ENCODE measurements around the gene DPM2. TPM values are rescaled to one million over a fixed set of nuclear protein-coding genes. Genes with fewer than 3 reads are reported as not detected.

Gene DPM2
- polyA plus RNA-seq, 2 of the 4 experiments (the other 2 are of a cell fraction): 41.9 to 45.9 TPM

DNA sequence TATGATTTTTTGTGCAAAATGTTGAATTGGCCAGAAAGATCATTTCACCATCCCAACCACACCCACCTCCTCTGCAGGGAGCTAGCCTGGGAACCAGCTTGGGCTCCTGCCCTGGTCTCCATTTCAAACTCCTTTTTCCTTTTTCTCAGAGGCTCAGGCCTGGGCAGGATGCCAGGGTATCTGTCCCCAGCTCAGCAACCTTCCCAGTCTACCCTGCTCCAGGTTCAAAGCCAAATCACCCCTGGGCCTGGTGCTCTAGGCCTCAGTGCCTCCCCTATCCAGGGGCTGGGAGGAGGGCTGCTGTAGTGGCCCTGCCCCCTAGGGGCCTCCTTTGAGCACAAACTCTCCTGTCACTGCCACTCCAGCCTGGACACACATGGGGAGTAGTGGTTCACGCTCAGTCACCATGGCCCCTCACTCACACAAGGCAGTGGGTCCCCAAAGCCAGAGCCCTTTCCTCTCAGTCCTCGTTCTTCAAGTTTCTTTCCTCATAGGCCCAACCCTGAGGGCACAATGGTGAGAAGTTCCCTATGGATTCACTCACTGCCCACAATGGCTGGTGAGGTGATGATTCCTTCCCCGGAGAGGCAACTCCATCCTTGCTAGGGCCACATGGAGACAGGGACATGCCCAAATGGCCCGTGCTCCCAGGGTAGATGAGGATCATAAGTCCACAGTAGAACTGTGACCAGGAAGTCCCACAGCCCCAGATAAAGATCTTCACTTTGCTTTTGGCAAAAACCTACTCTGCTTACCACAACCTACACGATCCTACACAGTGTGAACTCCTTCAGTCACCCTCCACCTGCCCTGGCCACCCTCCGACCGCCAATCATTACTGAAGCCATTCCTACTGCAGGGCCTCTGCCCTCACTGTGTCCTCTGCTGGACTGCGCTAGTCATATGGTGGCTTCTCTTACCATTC is 19.2 kb downstream of the DPM2 start:
- DNase-seq (ENCODE audit: low read depth in 1 of 2, low spot score in 1 of 2) (peak in 1 of 2 experiments; percentile 48), ATAC-seq (peak; percentile 4 to 19; a peak in 5 of 6 replicates), FAIRE-seq (no peak)
- ChIA-PET POLR2A (interaction anchor here (1.3 kb wide), 1 partner anchor 36 kb away, joined by 6 read pairs; no protein-coding TSS in a partner anchor), CTCF (interaction anchor here (0.8 to 7.0 kb wide), 11 partner anchors 9 to 415 kb away, joined by 3 to 83 read pairs (median 21); partner anchors contain the start of genes CDK9, PIP5KL1 and TOR2A)
- peaks cover 70% of the 10 kb centered on the region for H3K4me1 ChIP-seq
- TF ChIP-seq, protein P1, sequence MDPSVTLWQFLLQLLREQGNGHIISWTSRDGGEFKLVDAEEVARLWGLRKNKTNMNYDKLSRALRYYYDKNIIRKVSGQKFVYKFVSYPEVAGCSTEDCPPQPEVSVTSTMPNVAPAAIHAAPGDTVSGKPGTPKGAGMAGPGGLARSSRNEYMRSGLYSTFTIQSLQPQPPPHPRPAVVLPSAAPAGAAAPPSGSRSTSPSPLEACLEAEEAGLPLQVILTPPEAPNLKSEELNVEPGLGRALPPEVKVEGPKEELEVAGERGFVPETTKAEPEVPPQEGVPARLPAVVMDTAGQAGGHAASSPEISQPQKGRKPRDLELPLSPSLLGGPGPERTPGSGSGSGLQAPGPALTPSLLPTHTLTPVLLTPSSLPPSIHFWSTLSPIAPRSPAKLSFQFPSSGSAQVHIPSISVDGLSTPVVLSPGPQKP (IDR thresholded peaks at IDR 0.05; ENCODE audit: low read depth, low read length): no peak
- TF ChIP-seq GATA3 (IDR thresholded peaks at IDR 0.05; ENCODE audit: borderline replicate concordance): 0 out of 2 replicates have a peak, but pooled peaks have one; percentile 25
- no peak for TF ChIP-seq BHLHE40 (IDR thresholded peaks at IDR 0.05; ENCODE audit: low read depth, low read length)
- TF ChIP-seq HOXB13 (CRISPR knock-in tag; IDR thresholded peaks at IDR 0.05; ENCODE audit: low read depth): peak; percentile 13; the same call in 1 of the 2 replicates
- no peak for TF ChIP-seq SMC3 (IDR thresholded peaks at IDR 0.05)
- no peak for TF ChIP-seq POLR2A (IDR thresholded peaks at IDR 0.05; ENCODE audit: low read length)
- TF ChIP-seq ZSCAN20 (CRISPR knock-in tag; IDR thresholded peaks at IDR 0.05): no peak
- no peak for TF ChIP-seq ZNF302 (CRISPR knock-in tag; IDR thresholded peaks at IDR 0.05)
- TF ChIP-seq MAX (IDR thresholded peaks at IDR 0.05): 0 out of 2 replicates have a peak, but pooled peaks have one; percentile 23
- TF ChIP-seq, protein P2, sequence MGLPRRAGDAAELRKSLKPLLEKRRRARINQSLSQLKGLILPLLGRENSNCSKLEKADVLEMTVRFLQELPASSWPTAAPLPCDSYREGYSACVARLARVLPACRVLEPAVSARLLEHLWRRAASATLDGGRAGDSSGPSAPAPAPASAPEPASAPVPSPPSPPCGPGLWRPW (IDR thresholded peaks at IDR 0.05): no peak
- no peak for TF ChIP-seq PHF8 (IDR thresholded peaks at IDR 0.05; ENCODE audit: borderline replicate concordance, low read depth)
- TF ChIP-seq FOSB (CRISPR knock-in tag; IDR thresholded peaks at IDR 0.05): no peak
- TF ChIP-seq FOXS1 (CRISPR knock-in tag; IDR thresholded peaks at IDR 0.05): no peak
- no peak for TF ChIP-seq EHF (CRISPR knock-in tag; IDR thresholded peaks at IDR 0.05)
- TF ChIP-seq, protein P3, sequence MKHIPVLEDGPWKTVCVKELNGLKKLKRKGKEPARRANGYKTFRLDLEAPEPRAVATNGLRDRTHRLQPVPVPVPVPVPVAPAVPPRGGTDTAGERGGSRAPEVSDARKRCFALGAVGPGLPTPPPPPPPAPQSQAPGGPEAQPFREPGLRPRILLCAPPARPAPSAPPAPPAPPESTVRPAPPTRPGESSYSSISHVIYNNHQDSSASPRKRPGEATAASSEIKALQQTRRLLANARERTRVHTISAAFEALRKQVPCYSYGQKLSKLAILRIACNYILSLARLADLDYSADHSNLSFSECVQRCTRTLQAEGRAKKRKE (CRISPR knock-in tag; IDR thresholded peaks at IDR 0.05; ENCODE audit: low read depth): no peak
- TF ChIP-seq NR3C1 (IDR thresholded peaks at IDR 0.05): no peak
- 76% methylated on average over 8 of the region's 8 CpGs for whole genome bisulfite sequencing (ENCODE audit: missing lambda C conversion rate)
- no peak overlapping the region for H3K4me3 ChIP-seq
- H3K27ac ChIP-seq: peak overlapping the region; percentile 82 to 90
- H3K9me3 ChIP-seq: no peaks in the 10 kb centered on the region
- H3K4me2 ChIP-seq: peak overlapping the region; percentile 68

DNA sequence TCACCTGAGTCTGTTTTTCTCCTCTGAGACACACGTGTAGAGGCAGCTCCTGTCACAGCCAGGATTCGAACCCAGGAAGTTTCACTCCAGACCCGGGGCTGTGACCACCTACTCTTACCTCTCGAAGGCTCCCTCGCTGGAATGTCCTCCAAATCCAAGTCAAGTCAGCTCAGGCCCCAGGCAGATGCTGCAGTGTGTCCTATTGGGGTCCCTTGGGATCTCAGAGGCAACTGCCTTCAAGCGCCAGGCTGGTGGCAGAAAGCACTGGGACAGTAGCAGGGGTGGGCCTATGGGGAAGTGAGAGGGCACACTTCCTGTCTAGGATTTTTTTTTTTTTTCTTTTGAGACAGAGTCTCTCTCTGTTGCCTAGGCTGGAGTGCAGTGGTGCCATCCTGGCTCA is 20.1 kb downstream of the DPM2 start:
- Histone ChIP-seq H3K4me3 (no peak overlapping the region; the same call in 2 of the 3 replicates), H3K4me2 (peak overlapping the region; percentile 68), H3K9me3 (no peaks in the 10 kb centered on the region), H3K27ac (peak overlapping the region; percentile 82 to 90), H3K4me1 (peaks cover 74% of the 10 kb centered on the region)
- CTCF ChIA-PET: interaction anchor here (0.9 to 2.9 kb wide), 7 partner anchors 19 to 414 kb away, joined by 3 to 16 read pairs (median 3); partner anchors contain the start of gene TOR2A
- no peak for DNase-seq (ENCODE audit: low read depth in 1 of 2, low spot score in 1 of 2)
- POLR2A ChIA-PET: interaction anchor here (1.3 kb wide), 1 partner anchor 35 kb away, joined by 6 read pairs; no protein-coding TSS in a partner anchor
- ATAC-seq: no peak
- no peak for FAIRE-seq
- TF ChIP-seq, protein P4, sequence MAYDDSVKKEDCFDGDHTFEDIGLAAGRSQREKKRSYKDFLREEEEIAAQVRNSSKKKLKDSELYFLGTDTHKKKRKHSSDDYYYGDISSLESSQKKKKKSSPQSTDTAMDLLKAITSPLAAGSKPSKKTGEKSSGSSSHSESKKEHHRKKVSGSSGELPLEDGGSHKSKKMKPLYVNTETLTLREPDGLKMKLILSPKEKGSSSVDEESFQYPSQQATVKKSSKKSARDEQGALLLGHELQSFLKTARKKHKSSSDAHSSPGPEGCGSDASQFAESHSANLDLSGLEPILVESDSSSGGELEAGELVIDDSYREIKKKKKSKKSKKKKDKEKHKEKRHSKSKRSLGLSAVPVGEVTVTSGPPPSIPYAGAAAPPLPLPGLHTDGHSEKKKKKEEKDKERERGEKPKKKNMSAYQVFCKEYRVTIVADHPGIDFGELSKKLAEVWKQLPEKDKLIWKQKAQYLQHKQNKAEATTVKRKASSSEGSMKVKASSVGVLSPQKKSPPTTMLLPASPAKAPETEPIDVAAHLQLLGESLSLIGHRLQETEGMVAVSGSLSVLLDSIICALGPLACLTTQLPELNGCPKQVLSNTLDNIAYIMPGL (CRISPR knock-in tag; IDR thresholded peaks at IDR 0.05; ENCODE audit: borderline replicate concordance): no peak
- TF ChIP-seq, protein P3 (CRISPR knock-in tag; IDR thresholded peaks at IDR 0.05; ENCODE audit: low read depth): no peak
- TF ChIP-seq ZC3H11A (IDR thresholded peaks at IDR 0.05) (no peak), CBX8 (IDR thresholded peaks at IDR 0.05) (no peak), NR3C1 (IDR thresholded peaks at IDR 0.05) (no peak), FOSB (CRISPR knock-in tag; IDR thresholded peaks at IDR 0.05) (no peak), MAZ (IDR thresholded peaks at IDR 0.05; ENCODE audit: borderline replicate concordance, low read depth, low read length) (no peak)
- 52% methylated on average over 6 of the region's 6 CpGs for WGBS (ENCODE audit: missing lambda C conversion rate)

All from A549 (cell line).